Stimulated activated CD4-positive, alpha-beta T cell treated with anti-CD3 and anti-CD28 coated beads, TNF-alpha, amount 100 ng/mL, for 4 hours (primary cell): Measurements from ENCODE around the gene GSTA1.
A peak's percentile ranks its signal among the peaks of the same experiment; 100 is the strongest.
"Not testable (repeated sequence)": the region's sequence is repeated elsewhere in the genome, so short reads cannot be mapped to it uniquely, and the experiment has no call there.

Experiments
- DNase-seq, 3 experiments: peaks; one replicate each; pipeline ENCODE4 v3.0.0-alpha.2; 2020; ENCODE audit warnings: low read depth in 3 of 3

Gene GSTA1

GRCh38 chr6:52803668-52804255 lies at the start of gene GSTA1:
GSTA1 (minus strand) TSS chr6:52803816; CDS start chr6:52799267, 4,549 bp downstream.
- not testable (repeated sequence) for DNase-seq

- DNase-seq, result no peak
Measured at GRCh38 chr6:52849137-52849536, 45.5 kb upstream of the GSTA1 start.

- no peak for DNase-seq
Measured at GRCh38 chr6:52846002-52846401, 42.4 kb upstream of the GSTA1 start.

GRCh38 chr6:52843605-52844004 lies 40.0 kb upstream of the GSTA1 start:
- no peak for DNase-seq

GRCh38 chr6:52840763-52841585 lies 37.4 kb upstream of the GSTA1 start, which contains the start of gene GSTA5:
GSTA5 (minus strand) TSS chr6:52840813.
- no peak for DNase-seq

- peak in 2 of 3 experiments; percentile 13 to 27 for DNase-seq
Measured at GRCh38 chr6:52839124-52840055, 35.8 kb upstream of the GSTA1 start.

GRCh38 chr6:52834481-52834880 lies 30.9 kb upstream of the GSTA1 start:
- DNase-seq, result no peak

GRCh38 chr6:52830869-52831268 lies 27.3 kb upstream of the GSTA1 start:
- DNase-seq, result not testable (repeated sequence)

- no peak for DNase-seq
Measured at GRCh38 chr6:52829046-52829817, 25.6 kb upstream of the GSTA1 start.

GRCh38 chr6:52828621-52829020 lies 25.0 kb upstream of the GSTA1 start:
- DNase-seq, result not testable (repeated sequence)

- not testable (repeated sequence) for DNase-seq
Measured at GRCh38 chr6:52827073-52827783, 23.6 kb upstream of the GSTA1 start.

- DNase-seq, result no peak
Measured at GRCh38 chr6:52826513-52826912, 22.9 kb upstream of the GSTA1 start.

- DNase-seq, result not testable (repeated sequence)
Measured at GRCh38 chr6:52825900-52826459, 22.4 kb upstream of the GSTA1 start.

GRCh38 chr6:52825270-52825793 lies 21.7 kb upstream of the GSTA1 start:
- DNase-seq, result not testable (repeated sequence)

- DNase-seq, result no peak
Measured at GRCh38 chr6:52821842-52822241, 18.2 kb upstream of the GSTA1 start.

GRCh38 chr6:52820198-52820597 lies 16.6 kb upstream of the GSTA1 start:
- no peak for DNase-seq

- DNase-seq, result no peak
Measured at GRCh38 chr6:52815167-52816092, 11.8 kb upstream of the GSTA1 start.

GRCh38 chr6:52814545-52814944 lies 10.9 kb upstream of the GSTA1 start:
- not testable (repeated sequence) for DNase-seq

GRCh38 chr6:52809777-52810176 lies 6.2 kb upstream of the GSTA1 start:
- DNase-seq, result not testable (repeated sequence)
